Muscle of leg (tissue), 11 donors: ENCODE data around the gene FAM3C. TPM values are rescaled to one million over a fixed set of nuclear protein-coding genes. Genes with fewer than 3 reads are reported as not detected.

Experiments
- DNase-seq: peaks from one replicate; pipeline ENCODE4 v3.0.0; 2013
- H3K27ac ChIP-seq: one replicate; pipeline ENCODE4 v1.5.1; 2013; ENCODE audit warnings: mild to moderate bottlenecking, low read length, control low read depth
- H3K27me3 ChIP-seq: one replicate; pipeline ENCODE4 v1.6.1; 2013; ENCODE audit warnings: low read length; ENCODE audit not compliant: control insufficient read depth, insufficient read depth
- H3K36me3 ChIP-seq: one replicate; pipeline ENCODE4 v1.6.1; 2013; ENCODE audit warnings: low read length; ENCODE audit not compliant: control insufficient read depth, insufficient read depth
- H3K4me1 ChIP-seq: one replicate; pipeline ENCODE4 v1.6.1; 2013; ENCODE audit warnings: low read length; ENCODE audit not compliant: control insufficient read depth, insufficient read depth
- H3K4me3 ChIP-seq: one replicate; pipeline ENCODE4 v1.5.1; 2013; ENCODE audit warnings: low read length, control low read depth
- H3K9me3 ChIP-seq: replicated peaks from 2 replicates; pipeline ENCODE4 v1.6.1; 2013; ENCODE audit warnings: low read depth, low read length; ENCODE audit not compliant: control insufficient read depth
- WGBS: methylation state at CpG from one replicate; pipeline ENCODE4 v1.1.5; 2013; ENCODE audit warnings: missing lambda C conversion rate; ENCODE audit not compliant: insufficient coverage; 5-methylcytosine and 5-hydroxymethylcytosine counted together
- polyA plus RNA-seq, 8 donors: library from polyadenylated mRNA; unstranded; fragments of 120-200 nt; gene quantifications; one replicate each; pipeline versions ENCODE4 v1.2.1 to v1.2.3, GENCODE V29; 2013; ENCODE audit warnings: inconsistent platforms in 1 of 8, low replicate concordance in 1 of 8; ENCODE audit not compliant: insufficient read length in 8 of 8, insufficient read depth in 1 of 8
- total RNA-seq: library from RNA; stranded (reverse); fragments of 120-200 nt; gene quantifications from one replicate; pipeline ENCODE4 v1.2.4, GENCODE V29; 2013

FAM3C gene
- total and polyA plus RNA-seq, 9 donors: 53.4 to 127 (median 88.6) TPM

GRCh38 chr7:121416533-121416932 lies 20.4 kb upstream of the FAM3C start:
- Histone ChIP-seq H3K27me3 (no peaks in the 10 kb centered on the region), H3K4me1 (no peaks in the 10 kb centered on the region), H3K9me3 (no peaks in the 10 kb centered on the region), H3K36me3 (no peaks in the 10 kb centered on the region), H3K27ac (no peak overlapping the region), H3K4me3 (no peak overlapping the region)
- no CpG with 5 or more reads among the region's 1 CpG for WGBS
- no peak for DNase-seq

- no peaks in the 10 kb centered on the region for H3K27me3 ChIP-seq
- DNase-seq: no peak
- WGBS: no CpG with 5 or more reads among the region's 1 CpG
Observed at GRCh38 chr7:121414436-121414835, 18.3 kb upstream of the FAM3C start.

GRCh38 chr7:121411597-121411979 lies 15.5 kb upstream of the FAM3C start:
- DNase-seq: no peak
- Histone ChIP-seq H3K27me3 (no peaks in the 10 kb centered on the region), H3K9me3 (no peaks in the 10 kb centered on the region), H3K27ac (no peak overlapping the region), H3K4me3 (no peak overlapping the region), H3K4me1 (no peaks in the 10 kb centered on the region), H3K36me3 (no peaks in the 10 kb centered on the region)
- 80% methylated on average over 1 of the region's 3 CpGs for WGBS

More at GRCh38 chr7:121414436-121414835, 18.3 kb upstream of the FAM3C start:
- Histone ChIP-seq H3K36me3 (no peaks in the 10 kb centered on the region), H3K27ac (no peak overlapping the region), H3K4me1 (no peaks in the 10 kb centered on the region), H3K4me3 (no peak overlapping the region), H3K9me3 (no peaks in the 10 kb centered on the region)

GRCh38 chr7:121410829-121411596 lies 14.9 kb upstream of the FAM3C start:
- no peaks in the 10 kb centered on the region for H3K27me3 ChIP-seq
- no peak overlapping the region for H3K27ac ChIP-seq
- WGBS: 100% methylated on average over 1 of the region's 2 CpGs
- no peaks in the 10 kb centered on the region for H3K9me3 ChIP-seq
- no peak for DNase-seq
- no peaks in the 10 kb centered on the region for H3K4me1 ChIP-seq
- no peak overlapping the region for H3K4me3 ChIP-seq
- H3K36me3 ChIP-seq: no peaks in the 10 kb centered on the region

- Histone ChIP-seq H3K36me3 (no peaks in the 10 kb centered on the region), H3K27me3 (no peaks in the 10 kb centered on the region), H3K4me1 (peaks cover 2% of the 10 kb centered on the region), H3K4me3 (no peak overlapping the region), H3K27ac (no peak overlapping the region), H3K9me3 (no peaks in the 10 kb centered on the region)
- DNase-seq: no peak
- no CpG with 5 or more reads among the region's 2 CpGs for WGBS
Observed at GRCh38 chr7:121406944-121407343, 10.8 kb upstream of the FAM3C start.

GRCh38 chr7:121406461-121406860 lies 10.4 kb upstream of the FAM3C start:
- no peak for DNase-seq
- Histone ChIP-seq H3K4me3 (no peak overlapping the region), H3K27ac (no peak overlapping the region), H3K9me3 (no peaks in the 10 kb centered on the region), H3K36me3 (no peaks in the 10 kb centered on the region), H3K4me1 (peaks cover 2% of the 10 kb centered on the region), H3K27me3 (no peaks in the 10 kb centered on the region)
- 100% methylated on average over 1 of the region's 5 CpGs for WGBS

- Histone ChIP-seq H3K36me3 (no peaks in the 10 kb centered on the region), H3K27me3 (no peaks in the 10 kb centered on the region), H3K9me3 (no peaks in the 10 kb centered on the region), H3K4me1 (peaks cover 2% of the 10 kb centered on the region), H3K4me3 (no peak overlapping the region), H3K27ac (no peak overlapping the region)
- no peak for DNase-seq
- WGBS: no CpG with 5 or more reads among the region's 2 CpGs
Observed at GRCh38 chr7:121404348-121404747, 8.2 kb upstream of the FAM3C start.

GRCh38 chr7:121402701-121403100 lies 6.6 kb upstream of the FAM3C start:
- no CpG with 5 or more reads among the region's 1 CpG for WGBS
- peak; percentile 87 for DNase-seq
- Histone ChIP-seq H3K4me3 (no peak overlapping the region), H3K27me3 (no peaks in the 10 kb centered on the region), H3K9me3 (no peaks in the 10 kb centered on the region), H3K27ac (peak overlapping the region; percentile 91), H3K36me3 (no peaks in the 10 kb centered on the region), H3K4me1 (peaks cover 2% of the 10 kb centered on the region)

GRCh38 chr7:121401896-121402295 lies 5.8 kb upstream of the FAM3C start:
- peak overlapping the region; percentile 39 for H3K27ac ChIP-seq
- H3K4me1 ChIP-seq: peaks cover 2% of the 10 kb centered on the region
- no CpG with 5 or more reads among the region's 3 CpGs for WGBS
- H3K4me3 ChIP-seq: no peak overlapping the region
- peak; percentile 49 for DNase-seq
- no peaks in the 10 kb centered on the region for H3K36me3 ChIP-seq
- no peaks in the 10 kb centered on the region for H3K9me3 ChIP-seq
- H3K27me3 ChIP-seq: no peaks in the 10 kb centered on the region

GRCh38 chr7:121398246-121398645 lies 2.1 kb upstream of the FAM3C start:
- 72% methylated on average over 2 of the region's 5 CpGs for WGBS
- Histone ChIP-seq H3K4me3 (no peak overlapping the region), H3K4me1 (peaks cover 5% of the 10 kb centered on the region), H3K27ac (no peak overlapping the region), H3K36me3 (no peaks in the 10 kb centered on the region), H3K27me3 (no peaks in the 10 kb centered on the region), H3K9me3 (no peaks in the 10 kb centered on the region)
- DNase-seq: no peak

- Histone ChIP-seq H3K4me1 (peaks cover 3% of the 10 kb centered on the region), H3K4me3 (no peak overlapping the region), H3K27me3 (no peaks in the 10 kb centered on the region), H3K9me3 (no peaks in the 10 kb centered on the region), H3K27ac (no peak overlapping the region), H3K36me3 (peaks cover 2% of the 10 kb centered on the region)
- WGBS: no CpG with 5 or more reads among the region's 2 CpGs
- DNase-seq: no peak
Observed at GRCh38 chr7:121397822-121398221, 1.7 kb upstream of the FAM3C start.
